Panc1 (cell line): ENCODE measurements around the gene CSK. TPM values are rescaled to one million over a fixed set of nuclear protein-coding genes. Genes with fewer than 3 reads are reported as not detected.
A peak's percentile ranks its signal among the peaks of the same experiment; 100 is the strongest.

Experiments used
- ATAC-seq: fragments of 200-7000 bp; cut with Tn5 transposase; 2 replicates; pipeline ENCODE4 v1.9.1; 2020; ENCODE audit warnings: mild to moderate bottlenecking, moderate library complexity
- BruUV-seq: library from RNA; stranded (reverse); fragments of 400-500 nt; replicated peaks from 2 replicates; lab custom pipeline; 2021; lab: Mats Ljungman, UMichigan
- CTCF ChIA-PET: fragments of 300-600 bp; sonication (Branson Sonifier 250); formaldehyde crosslinking; loops from one replicate; lab custom pipeline; 2022; ENCODE audit warnings: antibody characterized with exemption; lab: Charles Lee
- POLR2A ChIA-PET: fragments of 300-600 bp; sonication (Branson Sonifier 250); formaldehyde crosslinking; loops from one replicate; lab custom pipeline; 2022; ENCODE audit warnings: antibody characterized with exemption; lab: Charles Lee
- DNase-seq: peaks from one replicate; pipeline ENCODE4 v3.0.0-alpha.2; 2010; ENCODE audit warnings: low read depth, low spot score
- H3K27ac ChIP-seq: 2 replicates; pipeline ENCODE4 v1.5.1; 2011; ENCODE audit warnings: mild to moderate bottlenecking, low read length, inconsistent platforms
- H3K27me3 ChIP-seq: fragments of 200-500 bp; sonication (Bioruptor generic); 2 replicates; pipeline ENCODE4 v1.6.0; 2014; ENCODE audit warnings: low read length, inconsistent platforms; ENCODE audit not compliant: control insufficient read depth, insufficient read depth
- H3K36me3 ChIP-seq: fragments of 200-500 bp; sonication (Bioruptor generic); 2 replicates; pipeline ENCODE4 v1.5.1; 2014; ENCODE audit warnings: inconsistent platforms, mild to moderate bottlenecking, low read length, moderate library complexity; ENCODE audit not compliant: control insufficient read depth, insufficient read depth
- H3K4me1 ChIP-seq: 2 replicates; pipeline ENCODE4 v1.5.1; 2011; ENCODE audit warnings: inconsistent platforms, mild to moderate bottlenecking, low read length, moderate library complexity; ENCODE audit not compliant: control insufficient read depth, insufficient read depth
- H3K4me3 ChIP-seq, 2 experiments: 2 replicates each; pipeline ENCODE4 v1.5.1; 2011 to 2012; ENCODE audit warnings: low read depth in 2 of 2, low read length in 2 of 2, mild to moderate bottlenecking in 2 of 2, inconsistent platforms in 1 of 2, moderate library complexity in 1 of 2
- H3K9me3 ChIP-seq: fragments of 200-500 bp; sonication (Bioruptor generic); 2 replicates; pipeline ENCODE4 v1.5.1; 2014; ENCODE audit warnings: low read depth, mild to moderate bottlenecking, inconsistent platforms, low read length, moderate library complexity; ENCODE audit not compliant: control insufficient read depth, insufficient read depth
- POLR2AphosphoS5 ChIP-seq: IDR thresholded peaks from 2 replicates; pipeline ENCODE4 v1.6.1; 2012; ENCODE audit warnings: mild to moderate bottlenecking, low read depth, low read length, moderate library complexity
- SIN3A ChIP-seq: IDR thresholded peaks from 2 replicates; pipeline ENCODE4 v1.6.1; 2012; ENCODE audit warnings: low read depth, mild to moderate bottlenecking, low read length, moderate library complexity, borderline replicate concordance; ENCODE audit not compliant: insufficient read depth
- TCF7L2 ChIP-seq: IDR thresholded peaks from 2 replicates; pipeline ENCODE4 v1.6.1; 2011; ENCODE audit warnings: mild to moderate bottlenecking, low read depth, low read length, inconsistent platforms
- in situ Hi-C: cut with HindIII; loops from 2 replicates; pipeline ENCODE4 v1.10.0; 2016; ENCODE audit warnings: low sequenced_read_pairs, low pct_unique_long_range_greater_than_20kb
- intact Hi-C: fragments of 100-400 bp; cut with micrococcal nuclease; formaldehyde crosslinking; loops from one replicate; pipeline ENCODE4 v1.10.0; 2022; ENCODE audit not compliant: unreplicated experiment
- total RNA-seq: library from RNA; stranded (reverse); gene quantifications from one replicate; pipeline ENCODE4 v1.2.1, GENCODE V29; 2021; ENCODE audit not compliant: unreplicated experiment
- TF ChIP-seq, protein P1 (sequence below): fragments of 450-650 bp; IDR thresholded peaks from 2 replicates; pipeline ENCODE4 v1.5.1; 2017; ENCODE audit warnings: mild to moderate bottlenecking
- TF ChIP-seq, protein P2 (sequence below), 2 experiments: IDR thresholded peaks; 2 replicates each; pipeline ENCODE4 v1.6.1; 2011 to 2012; ENCODE audit warnings: low read depth in 2 of 2, control low read depth in 1 of 2, low read length in 1 of 2, mild to moderate bottlenecking in 1 of 2, moderate library complexity in 1 of 2; ENCODE audit not compliant: insufficient read depth in 1 of 2

CSK gene
- total RNA-seq, 1 experiment from 2014 or later = 81.4 TPM

DNA sequence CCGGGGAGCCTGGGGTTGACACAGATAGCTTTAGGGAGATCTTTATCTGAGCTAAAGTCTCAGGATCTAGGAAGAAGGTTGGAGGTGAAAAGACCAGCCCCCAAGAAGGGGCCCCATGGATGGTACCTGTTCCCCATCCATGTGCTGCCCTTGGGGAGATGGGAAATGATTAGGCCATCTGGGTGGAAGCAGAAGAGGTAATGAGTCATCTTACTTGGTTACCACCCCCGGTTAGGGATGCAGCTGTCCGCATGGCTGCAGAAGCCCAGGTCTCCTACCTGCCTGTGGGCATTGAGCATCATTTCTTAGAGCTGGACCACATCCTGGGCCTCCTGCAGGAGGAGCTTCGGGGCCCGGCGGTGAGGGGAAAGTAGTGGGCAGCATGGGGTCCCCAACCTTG, 41.4 kb downstream of the CSK start:
- Histone ChIP-seq H3K36me3 (no peaks in the 10 kb centered on the region), H3K27ac (no peak overlapping the region), H3K27me3 (peaks cover 2% of the 10 kb centered on the region; the same call in 1 of the 2 replicates), H3K4me3 (no peak overlapping the region), H3K9me3 (no peaks in the 10 kb centered on the region), H3K4me1 (no peaks in the 10 kb centered on the region; the same call in 1 of the 2 replicates)
- CTCF ChIA-PET = no interaction called here
- in situ Hi-C loops = no loop called here
- intact Hi-C loops = no loop called here
- POLR2A ChIA-PET = interaction anchor here (0.6 kb wide), 1 partner anchor 86 kb away, joined by 4 read pairs; no protein-coding TSS in a partner anchor
- no peak for ATAC-seq
- BruUV-seq = no TSS peak
- TF ChIP-seq, protein P1, sequence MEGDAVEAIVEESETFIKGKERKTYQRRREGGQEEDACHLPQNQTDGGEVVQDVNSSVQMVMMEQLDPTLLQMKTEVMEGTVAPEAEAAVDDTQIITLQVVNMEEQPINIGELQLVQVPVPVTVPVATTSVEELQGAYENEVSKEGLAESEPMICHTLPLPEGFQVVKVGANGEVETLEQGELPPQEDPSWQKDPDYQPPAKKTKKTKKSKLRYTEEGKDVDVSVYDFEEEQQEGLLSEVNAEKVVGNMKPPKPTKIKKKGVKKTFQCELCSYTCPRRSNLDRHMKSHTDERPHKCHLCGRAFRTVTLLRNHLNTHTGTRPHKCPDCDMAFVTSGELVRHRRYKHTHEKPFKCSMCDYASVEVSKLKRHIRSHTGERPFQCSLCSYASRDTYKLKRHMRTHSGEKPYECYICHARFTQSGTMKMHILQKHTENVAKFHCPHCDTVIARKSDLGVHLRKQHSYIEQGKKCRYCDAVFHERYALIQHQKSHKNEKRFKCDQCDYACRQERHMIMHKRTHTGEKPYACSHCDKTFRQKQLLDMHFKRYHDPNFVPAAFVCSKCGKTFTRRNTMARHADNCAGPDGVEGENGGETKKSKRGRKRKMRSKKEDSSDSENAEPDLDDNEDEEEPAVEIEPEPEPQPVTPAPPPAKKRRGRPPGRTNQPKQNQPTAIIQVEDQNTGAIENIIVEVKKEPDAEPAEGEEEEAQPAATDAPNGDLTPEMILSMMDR = no peak
- TF ChIP-seq TCF7L2 = no peak
- DNase-seq = no peak

DNA sequence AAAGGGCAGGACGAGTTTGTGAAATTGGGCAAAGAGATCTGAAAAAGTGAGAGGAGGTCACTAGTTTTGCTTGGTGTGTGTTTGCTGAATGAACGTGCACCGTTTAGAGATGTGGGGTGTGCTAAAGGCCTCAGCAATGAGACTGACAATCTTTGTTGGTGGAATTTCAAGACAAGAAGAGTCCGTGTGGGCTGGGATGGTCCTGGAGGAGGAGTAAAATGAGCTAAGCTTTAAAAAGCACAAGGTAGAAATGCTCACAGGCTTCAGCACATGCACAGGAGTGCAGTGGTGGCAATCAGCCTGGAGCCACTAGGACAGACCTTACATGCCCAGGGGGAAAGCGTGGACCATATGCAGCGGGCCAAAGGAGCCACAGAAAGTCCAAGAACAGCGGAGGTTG, 43.1 kb downstream of the CSK start:
- Histone ChIP-seq H3K27ac (no peak overlapping the region), H3K4me3 (no peak overlapping the region), H3K27me3 (peaks cover 2% of the 10 kb centered on the region; the same call in 1 of the 2 replicates), H3K36me3 (no peaks in the 10 kb centered on the region), H3K9me3 (no peaks in the 10 kb centered on the region), H3K4me1 (no peaks in the 10 kb centered on the region; the same call in 1 of the 2 replicates)
- intact Hi-C loops (no loop called here), in situ Hi-C loops (no loop called here)
- BruUV-seq = no TSS peak
- ATAC-seq = peak; percentile 20; the same call in 1 of the 2 replicates
- TF ChIP-seq TCF7L2 (no peak), POLR2AphosphoS5 (no peak), SIN3A (no peak)
- TF ChIP-seq, protein P1 = no peak
- TF ChIP-seq, protein P2, sequence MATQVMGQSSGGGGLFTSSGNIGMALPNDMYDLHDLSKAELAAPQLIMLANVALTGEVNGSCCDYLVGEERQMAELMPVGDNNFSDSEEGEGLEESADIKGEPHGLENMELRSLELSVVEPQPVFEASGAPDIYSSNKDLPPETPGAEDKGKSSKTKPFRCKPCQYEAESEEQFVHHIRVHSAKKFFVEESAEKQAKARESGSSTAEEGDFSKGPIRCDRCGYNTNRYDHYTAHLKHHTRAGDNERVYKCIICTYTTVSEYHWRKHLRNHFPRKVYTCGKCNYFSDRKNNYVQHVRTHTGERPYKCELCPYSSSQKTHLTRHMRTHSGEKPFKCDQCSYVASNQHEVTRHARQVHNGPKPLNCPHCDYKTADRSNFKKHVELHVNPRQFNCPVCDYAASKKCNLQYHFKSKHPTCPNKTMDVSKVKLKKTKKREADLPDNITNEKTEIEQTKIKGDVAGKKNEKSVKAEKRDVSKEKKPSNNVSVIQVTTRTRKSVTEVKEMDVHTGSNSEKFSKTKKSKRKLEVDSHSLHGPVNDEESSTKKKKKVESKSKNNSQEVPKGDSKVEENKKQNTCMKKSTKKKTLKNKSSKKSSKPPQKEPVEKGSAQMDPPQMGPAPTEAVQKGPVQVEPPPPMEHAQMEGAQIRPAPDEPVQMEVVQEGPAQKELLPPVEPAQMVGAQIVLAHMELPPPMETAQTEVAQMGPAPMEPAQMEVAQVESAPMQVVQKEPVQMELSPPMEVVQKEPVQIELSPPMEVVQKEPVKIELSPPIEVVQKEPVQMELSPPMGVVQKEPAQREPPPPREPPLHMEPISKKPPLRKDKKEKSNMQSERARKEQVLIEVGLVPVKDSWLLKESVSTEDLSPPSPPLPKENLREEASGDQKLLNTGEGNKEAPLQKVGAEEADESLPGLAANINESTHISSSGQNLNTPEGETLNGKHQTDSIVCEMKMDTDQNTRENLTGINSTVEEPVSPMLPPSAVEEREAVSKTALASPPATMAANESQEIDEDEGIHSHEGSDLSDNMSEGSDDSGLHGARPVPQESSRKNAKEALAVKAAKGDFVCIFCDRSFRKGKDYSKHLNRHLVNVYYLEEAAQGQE (IDR thresholded peaks at IDR 0.05; ENCODE audit: insufficient read depth in 1 of 2, low read depth in 2 of 2, low read length in 1 of 2) = no peak
- ChIA-PET POLR2A (interaction anchor here (0.5 kb wide), 1 partner anchor 55 kb away, joined by 9 read pairs; no protein-coding TSS in a partner anchor), CTCF (interaction anchor here (0.8 kb wide), 1 partner anchor 131 kb away, joined by 3 read pairs; no protein-coding TSS in a partner anchor)
- no peak for DNase-seq
